ENCODE measurements around the gene RRP8.

DNA sequence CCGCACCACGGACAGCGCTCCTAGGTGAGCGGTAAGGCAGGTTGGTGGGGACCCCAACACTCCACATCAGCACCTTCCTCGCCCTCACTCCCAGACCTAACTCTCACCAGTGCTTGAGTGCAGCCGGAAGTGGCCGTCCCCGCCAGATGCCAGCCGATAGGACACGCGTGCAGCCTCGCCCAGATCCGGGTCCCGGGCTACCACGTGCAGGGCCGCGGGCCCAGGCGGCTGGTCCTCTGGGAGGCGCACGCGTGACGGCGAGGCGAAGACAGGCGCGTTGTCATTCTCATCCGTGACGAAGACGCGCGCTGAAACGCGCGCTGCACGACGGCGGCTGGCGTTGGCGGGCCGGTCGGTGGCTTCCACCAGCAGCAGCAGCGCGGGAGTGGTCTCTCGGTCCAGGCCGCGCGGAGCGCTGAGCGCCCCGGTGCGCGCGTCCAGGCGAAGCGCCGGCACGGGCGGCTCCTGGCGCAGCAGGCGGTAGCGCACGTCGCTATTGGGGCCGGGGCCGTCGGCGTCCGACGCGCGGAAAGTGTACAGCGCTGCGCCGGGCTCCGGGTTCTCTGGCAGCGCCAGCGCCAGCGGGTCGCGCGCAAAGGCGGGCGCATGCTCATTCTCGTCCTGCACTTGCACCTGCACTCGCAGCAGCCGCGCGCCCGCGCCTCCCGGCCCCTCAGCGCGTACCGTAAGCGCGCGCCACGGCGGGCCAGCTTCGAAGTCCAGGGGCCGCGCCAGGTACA, 26.6 kb upstream of the RRP8 start:
- TF ChIP-seq EP300 (IDR thresholded peaks at IDR 0.05; ENCODE audit: borderline replicate concordance) (no peak), TAF1 (IDR thresholded peaks at IDR 0.05; ENCODE audit: low read depth) (no peak), RAD21 (IDR thresholded peaks at IDR 0.05; ENCODE audit: low read depth) (no peak), YY1 (IDR thresholded peaks at IDR 0.05; ENCODE audit: low read depth) (no peak), CEBPB (IDR thresholded peaks at IDR 0.05) (no peak), EGR1 (IDR thresholded peaks at IDR 0.05) (no peak), ZBTB7A (IDR thresholded peaks at IDR 0.05; ENCODE audit: low read depth) (no peak), TEAD4 (IDR thresholded peaks at IDR 0.05) (no peak), FOXM1 (IDR thresholded peaks at IDR 0.05; ENCODE audit: borderline replicate concordance, low read depth) (no peak)
- TF ChIP-seq, protein P1, sequence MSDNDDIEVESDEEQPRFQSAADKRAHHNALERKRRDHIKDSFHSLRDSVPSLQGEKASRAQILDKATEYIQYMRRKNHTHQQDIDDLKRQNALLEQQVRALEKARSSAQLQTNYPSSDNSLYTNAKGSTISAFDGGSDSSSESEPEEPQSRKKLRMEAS (IDR thresholded peaks at IDR 0.05), result peak; percentile 67
- TF ChIP-seq, protein P2, sequence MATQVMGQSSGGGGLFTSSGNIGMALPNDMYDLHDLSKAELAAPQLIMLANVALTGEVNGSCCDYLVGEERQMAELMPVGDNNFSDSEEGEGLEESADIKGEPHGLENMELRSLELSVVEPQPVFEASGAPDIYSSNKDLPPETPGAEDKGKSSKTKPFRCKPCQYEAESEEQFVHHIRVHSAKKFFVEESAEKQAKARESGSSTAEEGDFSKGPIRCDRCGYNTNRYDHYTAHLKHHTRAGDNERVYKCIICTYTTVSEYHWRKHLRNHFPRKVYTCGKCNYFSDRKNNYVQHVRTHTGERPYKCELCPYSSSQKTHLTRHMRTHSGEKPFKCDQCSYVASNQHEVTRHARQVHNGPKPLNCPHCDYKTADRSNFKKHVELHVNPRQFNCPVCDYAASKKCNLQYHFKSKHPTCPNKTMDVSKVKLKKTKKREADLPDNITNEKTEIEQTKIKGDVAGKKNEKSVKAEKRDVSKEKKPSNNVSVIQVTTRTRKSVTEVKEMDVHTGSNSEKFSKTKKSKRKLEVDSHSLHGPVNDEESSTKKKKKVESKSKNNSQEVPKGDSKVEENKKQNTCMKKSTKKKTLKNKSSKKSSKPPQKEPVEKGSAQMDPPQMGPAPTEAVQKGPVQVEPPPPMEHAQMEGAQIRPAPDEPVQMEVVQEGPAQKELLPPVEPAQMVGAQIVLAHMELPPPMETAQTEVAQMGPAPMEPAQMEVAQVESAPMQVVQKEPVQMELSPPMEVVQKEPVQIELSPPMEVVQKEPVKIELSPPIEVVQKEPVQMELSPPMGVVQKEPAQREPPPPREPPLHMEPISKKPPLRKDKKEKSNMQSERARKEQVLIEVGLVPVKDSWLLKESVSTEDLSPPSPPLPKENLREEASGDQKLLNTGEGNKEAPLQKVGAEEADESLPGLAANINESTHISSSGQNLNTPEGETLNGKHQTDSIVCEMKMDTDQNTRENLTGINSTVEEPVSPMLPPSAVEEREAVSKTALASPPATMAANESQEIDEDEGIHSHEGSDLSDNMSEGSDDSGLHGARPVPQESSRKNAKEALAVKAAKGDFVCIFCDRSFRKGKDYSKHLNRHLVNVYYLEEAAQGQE (IDR thresholded peaks at IDR 0.05; ENCODE audit: low read depth), result peak; percentile 71

All from Ishikawa (cell line).